Kidney (tissue), 14 donors: Measurements from ENCODE around the gene KCNJ18. TPM values are rescaled to one million over a fixed set of nuclear protein-coding genes. Genes with fewer than 3 reads are reported as not detected.
A peak's percentile ranks its signal among the peaks of the same experiment; 100 is the strongest.
"Not testable (repeated sequence)": the region's sequence is repeated elsewhere in the genome, so short reads cannot be mapped to it uniquely, and the experiment has no call there.

Experiments used
- DNase-seq, 5 donors: peaks; one replicate each; pipeline ENCODE4 v3.0.0-alpha.2; 2013 to 2020
- FAIRE-seq: peaks from 2 replicates; lab custom pipeline; 2012; peaks lifted over from hg19 to GRCh38; lab: Jason Lieb, UNC
- H3K27ac ChIP-seq, 2 donors: one replicate each; pipeline ENCODE4 v1.7.0; 2013; ENCODE audit warnings: low read depth in 2 of 2, low read length in 2 of 2, inconsistent platforms in 1 of 2
- H3K27me3 ChIP-seq: one replicate; pipeline ENCODE4 v1.7.1; 2013; ENCODE audit warnings: low read length, inconsistent platforms; ENCODE audit not compliant: control insufficient read depth, insufficient read depth
- H3K36me3 ChIP-seq, 3 donors: one replicate each; pipeline versions ENCODE4 v1.7.0 to v1.7.1; 2013; ENCODE audit warnings: low read length in 3 of 3, control low read depth in 1 of 3, inconsistent platforms in 1 of 3; ENCODE audit not compliant: insufficient read depth in 3 of 3, control insufficient read depth in 2 of 3
- H3K4me1 ChIP-seq, 3 donors: one replicate each; pipeline versions ENCODE4 v1.7.0 to v1.7.1; 2013; ENCODE audit warnings: low read length in 3 of 3, inconsistent platforms in 1 of 3, low read depth in 1 of 3; ENCODE audit not compliant: control insufficient read depth in 2 of 3, insufficient read depth in 2 of 3
- H3K4me3 ChIP-seq, 3 donors: one replicate each; pipeline versions ENCODE4 v1.7.0 to v1.8.1; 2013; ENCODE audit warnings: low read length in 3 of 3, control low read depth in 1 of 3, inconsistent platforms in 1 of 3
- H3K9ac ChIP-seq, 3 donors: one replicate each; pipeline versions ENCODE4 v1.7.0 to v1.7.1; 2013; ENCODE audit warnings: low read length in 3 of 3, control low read depth in 1 of 3, inconsistent platforms in 1 of 3
- H3K9me3 ChIP-seq, 3 donors: one replicate each; pipeline versions ENCODE4 v1.7.0 to v1.7.1; 2013; ENCODE audit warnings: low read length in 3 of 3, control low read depth in 1 of 3, inconsistent platforms in 1 of 3; ENCODE audit not compliant: control insufficient read depth in 2 of 3, insufficient read depth in 1 of 3
- CTCF ChIP-seq: IDR thresholded peaks from 3 replicates; pipeline ENCODE4 v1.5.1; 2012; ENCODE audit warnings: mild to moderate bottlenecking, moderate library complexity, borderline replicate concordance; ENCODE audit not compliant: insufficient read depth; ENCODE audit errors: extremely low read depth
- intact Hi-C: fragments of 100-400 bp; cut with DNase I; formaldehyde crosslinking; loops from one replicate; pipeline ENCODE4 v1.11.1; 2022
- polyA plus RNA-seq: library from polyadenylated mRNA; stranded (reverse); fragments of 350-450 nt; fragmentation: Illumina TruSeq; extraction: RNeasy Lipid Tissue Mini Kit (QIAGEN cat#74804); gene quantifications from one replicate; pipeline ENCODE4 v1.2.3, GENCODE V29; 2014; ENCODE audit warnings: low read depth, low replicate concordance; ENCODE audit not compliant: insufficient read depth
- total RNA-seq: library from RNA; stranded (reverse); fragmentation: NEBNext Ultra II Directional; extraction: Animal tissue kit (Norgen Biotek cat#: 25700); gene quantifications from one replicate; pipeline ENCODE4 v1.2.1, GENCODE V29; 2021
- donor health status: control.
- donor health status: control.
- donor health status: control.
- donor health status: control.
- donor health status: control.
- donor health status: DM: yes; HTN: yes; CAD: no.
- donor health status: Normal renal cell carcinoma (clear cell type).

KCNJ18 gene
- total and polyA plus RNA-seq, 2 donors from 2014 or later: not detected

- DNase-seq: peak in 3 of 5 donors; percentile 5 to 81 (median 20)
- no peak overlapping the region for H3K4me3 ChIP-seq
- no peaks in the 10 kb centered on the region for H3K9me3 ChIP-seq
- no peak overlapping the region for H3K27ac ChIP-seq
- no peak overlapping the region for H3K9ac ChIP-seq
- no peaks in the 10 kb centered on the region for H3K4me1 ChIP-seq
- FAIRE-seq: no peak
- no peak for TF ChIP-seq CTCF
- intact Hi-C loops: no loop called here
- no peaks in the 10 kb centered on the region for H3K36me3 ChIP-seq
- H3K27me3 ChIP-seq: no peaks in the 10 kb centered on the region
Observed at GRCh38 chr17:21674242-21674731, 18.0 kb upstream of the KCNJ18 start.

- H3K27me3 ChIP-seq, H3K36me3 ChIP-seq, H3K9me3 ChIP-seq, H3K4me3 ChIP-seq, H3K27ac ChIP-seq, H3K9ac ChIP-seq, H3K4me1 ChIP-seq, FAIRE-seq, intact Hi-C loops: not testable (repeated sequence)
- peak in 2 of 5 donors; percentile 4 to 17 for DNase-seq
Observed at GRCh38 chr17:21674891-21675738, 17.2 kb upstream of the KCNJ18 start.

GRCh38 chr17:21675739-21676130, 16.6 kb upstream of the KCNJ18 start:
- H3K4me1 ChIP-seq, H3K36me3 ChIP-seq, H3K27me3 ChIP-seq, FAIRE-seq, intact Hi-C loops, H3K27ac ChIP-seq, H3K9ac ChIP-seq, H3K9me3 ChIP-seq, H3K4me3 ChIP-seq: not testable (repeated sequence)
- DNase-seq: peak in 2 of 5 donors; percentile 4 to 13

- no peak for TF ChIP-seq CTCF
- intact Hi-C loops: no loop called here
- FAIRE-seq (no peak), DNase-seq (peak in 3 of 5 donors; percentile 8 to 79 (median 27))
- Histone ChIP-seq H3K36me3 (no peaks in the 10 kb centered on the region), H3K4me1 (no peaks in the 10 kb centered on the region), H3K9ac (no peak overlapping the region), H3K9me3 (no peaks in the 10 kb centered on the region), H3K27me3 (no peaks in the 10 kb centered on the region), H3K27ac (no peak overlapping the region), H3K4me3 (no peak overlapping the region)
Observed at GRCh38 chr17:21676281-21677111, 15.8 kb upstream of the KCNJ18 start.
